Nephron progenitor cell (in vitro differentiated cells): ENCODE results near the gene CHST12.

Source experiments
- DNase-seq: peaks from one replicate; pipeline ENCODE4 v3.0.0; 2021
- H3K27ac Mint-ChIP-seq: 2 replicates; pipeline ENCODE4 v1.8.0; 2021; ENCODE audit warnings: mild to moderate bottlenecking, moderate library complexity, mixed read lengths
- H3K27me3 Mint-ChIP-seq: 2 replicates; pipeline ENCODE4 v1.8.0; 2021; ENCODE audit warnings: mild to moderate bottlenecking, low read depth, mixed read lengths; ENCODE audit not compliant: poor library complexity
- H3K36me3 Mint-ChIP-seq: 2 replicates; pipeline ENCODE4 v1.8.0; 2021; ENCODE audit warnings: low read depth, mixed read lengths
- H3K4me1 Mint-ChIP-seq: 2 replicates; pipeline ENCODE4 v1.8.0; 2021; ENCODE audit warnings: mixed read lengths
- H3K4me3 Mint-ChIP-seq: 2 replicates; pipeline ENCODE4 v1.8.0; 2021; ENCODE audit warnings: mild to moderate bottlenecking, moderate library complexity, mixed read lengths
- H3K9me3 Mint-ChIP-seq: 2 replicates; pipeline ENCODE4 v1.8.0; 2021; ENCODE audit warnings: mild to moderate bottlenecking, moderate library complexity, mixed read lengths
- TF ChIP-seq, protein P1 (sequence below): fragments of 200-600 bp; sonication (generic); IDR thresholded peaks from 2 replicates; pipeline ENCODE4 v1.5.0; 2021; ENCODE audit warnings: antibody characterized with exemption

CHST12 gene

DNA sequence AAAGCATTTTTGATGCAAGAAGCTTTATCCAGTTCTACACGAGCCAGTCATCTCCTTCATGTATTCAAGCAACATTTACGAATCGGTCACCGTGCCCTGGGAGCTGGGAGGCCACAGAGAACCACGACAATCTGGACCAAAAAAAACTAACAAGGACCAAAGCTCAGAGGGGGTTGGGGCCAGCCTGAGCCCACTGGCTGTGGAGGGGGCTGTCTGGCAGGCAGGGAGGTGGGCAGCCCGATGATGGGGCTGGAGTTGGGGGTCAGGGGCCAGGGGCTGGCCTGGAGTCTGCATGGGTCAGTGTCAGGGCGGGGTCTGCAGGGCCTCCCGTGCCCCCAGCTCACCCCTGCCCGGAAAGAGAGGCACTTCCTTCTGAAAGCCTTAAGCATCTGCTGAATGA lies 85.3 kb downstream of the CHST12 start:
- Mint-ChIP-seq H3K36me3 (no peaks in the 10 kb centered on the region), H3K4me3 (no peak overlapping the region), H3K9me3 (peaks cover 8% of the 10 kb centered on the region), H3K27ac (peak overlapping the region; percentile 81), H3K27me3 (peaks cover 13% of the 10 kb centered on the region), H3K4me1 (peaks cover 50% of the 10 kb centered on the region)
- TF ChIP-seq, protein P1, sequence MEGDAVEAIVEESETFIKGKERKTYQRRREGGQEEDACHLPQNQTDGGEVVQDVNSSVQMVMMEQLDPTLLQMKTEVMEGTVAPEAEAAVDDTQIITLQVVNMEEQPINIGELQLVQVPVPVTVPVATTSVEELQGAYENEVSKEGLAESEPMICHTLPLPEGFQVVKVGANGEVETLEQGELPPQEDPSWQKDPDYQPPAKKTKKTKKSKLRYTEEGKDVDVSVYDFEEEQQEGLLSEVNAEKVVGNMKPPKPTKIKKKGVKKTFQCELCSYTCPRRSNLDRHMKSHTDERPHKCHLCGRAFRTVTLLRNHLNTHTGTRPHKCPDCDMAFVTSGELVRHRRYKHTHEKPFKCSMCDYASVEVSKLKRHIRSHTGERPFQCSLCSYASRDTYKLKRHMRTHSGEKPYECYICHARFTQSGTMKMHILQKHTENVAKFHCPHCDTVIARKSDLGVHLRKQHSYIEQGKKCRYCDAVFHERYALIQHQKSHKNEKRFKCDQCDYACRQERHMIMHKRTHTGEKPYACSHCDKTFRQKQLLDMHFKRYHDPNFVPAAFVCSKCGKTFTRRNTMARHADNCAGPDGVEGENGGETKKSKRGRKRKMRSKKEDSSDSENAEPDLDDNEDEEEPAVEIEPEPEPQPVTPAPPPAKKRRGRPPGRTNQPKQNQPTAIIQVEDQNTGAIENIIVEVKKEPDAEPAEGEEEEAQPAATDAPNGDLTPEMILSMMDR: no peak
- no peak for DNase-seq

- H3K4me1 Mint-ChIP-seq: peaks cover 54% of the 10 kb centered on the region
- H3K27me3 Mint-ChIP-seq: peaks cover 13% of the 10 kb centered on the region
- DNase-seq: no peak
- no peak overlapping the region for H3K27ac Mint-ChIP-seq
- peaks cover 8% of the 10 kb centered on the region for H3K9me3 Mint-ChIP-seq
- no peaks in the 10 kb centered on the region for H3K36me3 Mint-ChIP-seq
- TF ChIP-seq, protein P1: no peak
- no peak overlapping the region for H3K4me3 Mint-ChIP-seq
Observed at GRCh38 chr7:2490181-2490651, 86.8 kb downstream of the CHST12 start.

DNA sequence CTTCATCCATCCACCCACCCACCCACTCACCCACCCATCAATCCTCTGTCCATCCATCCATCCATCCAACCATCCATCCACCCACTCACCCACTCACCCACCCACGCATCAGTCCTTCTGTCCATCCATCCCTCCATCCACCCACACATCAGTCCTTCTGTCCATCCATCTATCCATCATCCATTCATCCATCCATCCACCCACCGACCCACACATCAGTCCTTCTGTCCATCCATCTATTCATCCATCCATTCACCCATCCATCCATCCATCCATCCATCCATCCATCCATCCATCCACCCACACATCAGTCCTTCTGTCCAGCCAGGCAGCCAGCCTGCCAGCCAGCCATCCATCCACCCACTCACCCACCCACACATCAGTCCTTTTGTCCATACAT lies 88.6 kb downstream of the CHST12 start:
- Mint-ChIP-seq H3K27me3 (peaks cover 11% of the 10 kb centered on the region), H3K4me3 (no peak overlapping the region)

DNA sequence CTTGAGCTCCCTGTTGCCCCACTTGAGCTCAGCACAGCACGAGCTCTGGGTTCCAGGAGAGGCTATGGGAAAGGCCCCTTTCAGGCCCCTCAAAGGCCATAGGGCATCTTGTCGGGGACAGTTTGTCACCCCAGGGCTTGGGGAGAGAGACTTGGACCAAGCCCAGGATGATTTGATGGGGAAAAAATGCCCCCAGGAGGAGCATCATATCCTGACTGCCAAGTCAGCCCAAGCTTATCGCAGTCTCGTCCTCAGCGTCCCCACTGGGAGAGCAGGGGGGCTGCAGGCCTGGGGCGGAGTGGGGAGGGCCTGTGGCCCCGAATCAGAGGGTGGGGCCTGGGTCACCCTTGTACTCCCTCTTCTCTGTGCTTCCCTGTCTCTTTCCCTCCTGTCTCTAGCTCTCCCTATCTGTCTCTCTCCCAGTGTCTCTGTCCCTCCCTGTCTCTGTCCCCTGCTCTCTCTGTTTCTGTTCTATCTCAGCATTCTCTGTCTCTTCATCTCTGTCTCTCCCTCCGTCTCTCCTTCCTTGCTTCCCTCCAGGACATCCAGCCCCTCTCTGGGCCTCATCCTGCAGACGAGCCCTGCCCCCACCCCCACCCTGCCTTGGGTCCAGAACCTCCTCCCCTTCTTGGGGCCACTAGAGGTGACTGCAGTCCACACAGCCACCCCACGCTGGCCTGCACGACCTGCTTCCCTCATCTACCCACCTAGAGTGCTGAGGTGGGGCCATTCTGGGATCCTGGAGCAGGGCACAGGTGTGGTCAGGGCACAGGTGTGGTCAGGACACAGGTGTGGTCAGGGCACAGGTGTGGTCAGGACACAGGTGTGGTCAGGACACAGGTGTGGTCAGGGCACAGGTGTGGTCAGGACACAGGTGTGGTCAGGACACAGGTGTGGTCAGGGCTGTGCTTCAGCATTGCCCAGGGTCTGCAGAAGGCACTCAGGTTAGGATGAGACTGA lies 90.1 kb downstream of the CHST12 start:
- Mint-ChIP-seq H3K4me1 (peaks cover 76% of the 10 kb centered on the region), H3K27me3 (peaks cover 7% of the 10 kb centered on the region), H3K4me3 (no peak overlapping the region), H3K36me3 (no peaks in the 10 kb centered on the region), H3K27ac (no peak overlapping the region), H3K9me3 (peaks cover 8% of the 10 kb centered on the region)
- no peak for DNase-seq
- TF ChIP-seq, protein P1: no peak

More for the DNA sequence above, 88.6 kb downstream of the CHST12 start:
- no peak for DNase-seq
- TF ChIP-seq, protein P1: no peak
- H3K4me1 Mint-ChIP-seq: peaks cover 69% of the 10 kb centered on the region
- no peak overlapping the region for H3K27ac Mint-ChIP-seq
- H3K36me3 Mint-ChIP-seq: no peaks in the 10 kb centered on the region
- H3K9me3 Mint-ChIP-seq: peaks cover 8% of the 10 kb centered on the region

- peaks cover 76% of the 10 kb centered on the region for H3K4me1 Mint-ChIP-seq
- TF ChIP-seq, protein P1: no peak
- H3K36me3 Mint-ChIP-seq: no peaks in the 10 kb centered on the region
- peaks cover 8% of the 10 kb centered on the region for H3K9me3 Mint-ChIP-seq
- H3K4me3 Mint-ChIP-seq: no peak overlapping the region
- peaks cover 7% of the 10 kb centered on the region for H3K27me3 Mint-ChIP-seq
- no peak for DNase-seq
- no peak overlapping the region for H3K27ac Mint-ChIP-seq
Observed at GRCh38 chr7:2494191-2495130, 91.0 kb downstream of the CHST12 start.
